ENCODE results near the gene LUZP1.

LUZP1 gene

GRCh38 chr1:23177031-23177430 is 8.4 kb upstream of the LUZP1 start:
- TF ChIP-seq CTCF (conservative IDR thresholded peaks at IDR 0.05), result no peak
- H3K27ac ChIP-seq, result peak overlapping the region; percentile 83

GRCh38 chr1:23174426-23175110 is 5.9 kb upstream of the LUZP1 start:
- no peak overlapping the region for H3K27ac ChIP-seq
- TF ChIP-seq CTCF (conservative IDR thresholded peaks at IDR 0.05), result no peak

GRCh38 chr1:23171181-23171755 is 2.6 kb upstream of the LUZP1 start:
- no peak overlapping the region for H3K27ac ChIP-seq
- no peak for TF ChIP-seq CTCF (conservative IDR thresholded peaks at IDR 0.05)

- no peak for TF ChIP-seq CTCF (conservative IDR thresholded peaks at IDR 0.05)
- no peak overlapping the region for H3K27ac ChIP-seq
These were observed 1.2 kb upstream of the LUZP1 start for GRCh38 chr1:23169727-23170335.

GRCh38 chr1:23169195-23169575 is 529 bp upstream of the LUZP1 start:
- TF ChIP-seq CTCF (conservative IDR thresholded peaks at IDR 0.05), result no peak

GRCh38 chr1:23168079-23168444 is 594 bp downstream of the LUZP1 start:
- no peak for TF ChIP-seq CTCF (conservative IDR thresholded peaks at IDR 0.05)
- H3K27ac ChIP-seq, result peak overlapping the region; percentile 86

More at GRCh38 chr1:23169195-23169575, 529 bp upstream of the LUZP1 start:
- H3K27ac ChIP-seq, result no peak overlapping the region

- H3K27ac ChIP-seq, result peak overlapping the region; percentile 86
- TF ChIP-seq CTCF (conservative IDR thresholded peaks at IDR 0.05), result no peak
These were observed 1.1 kb downstream of the LUZP1 start for GRCh38 chr1:23167353-23168078.

Measured in VCaP (cell line).